PC-9 (cell line): ENCODE measurements around the gene POLD2. TPM values are rescaled to one million over a fixed set of nuclear protein-coding genes. Genes with fewer than 3 reads are reported as not detected.

Experiments
- BruUV-seq: library from RNA; stranded (reverse); fragments of 400-500 nt; replicated peaks from 2 replicates; lab custom pipeline; 2021; lab: Mats Ljungman, UMichigan
- CTCF ChIA-PET: fragments of 300-600 bp; sonication (Branson Sonifier 250); formaldehyde crosslinking; loops from one replicate; lab custom pipeline; 2022; ENCODE audit warnings: antibody characterized with exemption; lab: Charles Lee
- POLR2A ChIA-PET: fragments of 300-600 bp; sonication (Branson Sonifier 250); formaldehyde crosslinking; loops from one replicate; lab custom pipeline; 2022; ENCODE audit warnings: antibody characterized with exemption; ENCODE audit not compliant: unreplicated experiment; lab: Charles Lee
- DNase-seq, 2 experiments: peaks; one replicate each; pipeline versions ENCODE4 v3.0.0 to v3.0.0-alpha.2; 2015 to 2022; ENCODE audit warnings: mixed read lengths in 1 of 2
- H2AFZ ChIP-seq: fragments of 200-600 bp; sonication (generic); 2 replicates; pipeline ENCODE4 v1.8.1; 2017; ENCODE audit warnings: antibody characterized with exemption
- H3F3A ChIP-seq: fragments of 200-600 bp; sonication (generic); 2 replicates; pipeline ENCODE4 v1.8.1; 2017; ENCODE audit warnings: antibody characterized with exemption, mild to moderate bottlenecking, low read depth; ENCODE audit not compliant: insufficient read depth
- H3K27ac ChIP-seq: fragments of 200-600 bp; sonication (generic); 2 replicates; pipeline ENCODE4 v1.6.1; 2016; ENCODE audit warnings: mixed run types
- H3K27me3 ChIP-seq: fragments of 200-600 bp; sonication (generic); 2 replicates; pipeline ENCODE4 v1.6.1; 2016; ENCODE audit warnings: low read depth, mixed run types; ENCODE audit not compliant: insufficient read depth
- H3K36me3 ChIP-seq: fragments of 200-600 bp; sonication (generic); 2 replicates; pipeline ENCODE4 v1.6.1; 2016; ENCODE audit warnings: low read depth, mixed run types
- H3K4me1 ChIP-seq: fragments of 200-600 bp; sonication (generic); replicated peaks from 2 replicates; pipeline ENCODE4 v1.6.1; 2016; ENCODE audit warnings: mixed run types; ENCODE audit not compliant: insufficient read depth
- H3K4me2 ChIP-seq: fragments of 200-600 bp; sonication (generic); 2 replicates; pipeline ENCODE4 v1.6.1; 2017; ENCODE audit warnings: mixed run types
- H3K4me3 ChIP-seq: fragments of 200-600 bp; sonication (generic); 2 replicates; pipeline ENCODE4 v1.6.1; 2016; ENCODE audit warnings: mixed run types
- H3K79me2 ChIP-seq: fragments of 200-600 bp; sonication (generic); 2 replicates; pipeline ENCODE4 v1.6.1; 2017; ENCODE audit warnings: low read depth, mixed run types
- H3K9me2 ChIP-seq: fragments of 200-600 bp; sonication (generic); 2 replicates; pipeline ENCODE4 v1.8.1; 2017; ENCODE audit warnings: mild to moderate bottlenecking; ENCODE audit not compliant: insufficient read depth
- H3K9me3 ChIP-seq: fragments of 200-600 bp; sonication (generic); 2 replicates; pipeline ENCODE4 v1.8.1; 2016; ENCODE audit warnings: low read depth; ENCODE audit not compliant: insufficient read depth
- H4K20me1 ChIP-seq: fragments of 200-600 bp; sonication (generic); 2 replicates; pipeline ENCODE4 v1.8.1; 2017; ENCODE audit not compliant: insufficient read depth
- EZH2 ChIP-seq: fragments of 200-600 bp; sonication (generic); IDR thresholded peaks from 2 replicates; pipeline ENCODE4 v1.8.0; 2017; ENCODE audit warnings: antibody characterized with exemption, low read depth
- intact Hi-C: fragments of 100-400 bp; cut with micrococcal nuclease; formaldehyde crosslinking; loops from one replicate; pipeline ENCODE4 v1.10.0; 2022; ENCODE audit not compliant: unreplicated experiment
- total RNA-seq: library from RNA; stranded (reverse); gene quantifications from 2 replicates; pipeline ENCODE4 v1.2.3, GENCODE V29; 2021
- TF ChIP-seq, protein P1 (sequence below): fragments of 200-600 bp; sonication (generic); conservative IDR thresholded peaks from 2 replicates; pipeline ENCODE4 v1.6.1; 2017; ENCODE audit warnings: mixed run types, antibody characterized with exemption, mild to moderate bottlenecking, moderate library complexity

Gene POLD2
- total RNA-seq, 1 experiment from 2014 or later, result 249 TPM

DNA sequence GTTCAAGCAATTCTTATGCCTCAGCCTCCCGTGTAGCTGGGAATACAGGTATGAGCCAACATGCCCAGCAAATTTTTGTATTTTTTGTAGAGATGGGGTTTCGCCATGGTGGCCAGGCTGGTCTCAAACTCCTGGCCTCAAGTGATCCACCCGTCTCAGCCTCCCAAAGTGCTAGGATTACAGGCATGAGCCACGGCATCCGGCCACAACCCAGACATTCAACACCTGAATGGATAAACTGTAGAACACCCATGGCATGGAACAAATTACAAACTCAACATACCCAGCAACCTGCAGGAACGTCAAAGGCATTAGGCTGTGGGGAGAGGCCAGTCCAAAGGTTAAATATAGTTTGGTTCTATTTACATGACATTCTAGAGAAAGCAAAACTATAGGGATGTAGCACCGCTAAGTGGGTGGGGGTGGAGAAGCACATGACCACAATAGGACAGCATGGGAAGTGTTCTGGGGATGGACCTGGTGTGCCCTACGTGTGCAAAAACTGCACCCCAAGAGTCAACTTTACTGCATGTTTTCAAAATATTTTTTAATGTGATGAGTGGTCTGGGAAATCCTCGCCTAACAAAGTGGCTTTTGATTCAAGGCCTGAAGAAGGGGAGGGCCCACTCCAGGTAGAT, 51.5 kb downstream of the POLD2 start:
- Histone ChIP-seq H3K36me3 (peaks cover 17% of the 10 kb centered on the region; the same call in 1 of the 2 replicates), H3K9me3 (no peaks in the 10 kb centered on the region), H3K79me2 (no peaks in the 10 kb centered on the region), H3K4me2 (peak overlapping the region; percentile 69; the same call in 1 of the 2 replicates), H3K9me2 (no peaks in the 10 kb centered on the region), H4K20me1 (peaks cover 6% of the 10 kb centered on the region; the same call in 1 of the 2 replicates), H3K4me3 (no peak overlapping the region), H3K27me3 (no peaks in the 10 kb centered on the region), H3F3A (peaks cover 70% of the 10 kb centered on the region), H3K27ac (no peak overlapping the region), H2AFZ (no peak overlapping the region), H3K4me1 (peaks cover 47% of the 10 kb centered on the region)
- CTCF ChIA-PET, result interaction anchor here (0.7 to 1.3 kb wide), 2 partner anchors 106 to 406 kb away, joined by 3 to 6 read pairs; no protein-coding TSS in a partner anchor
- POLR2A ChIA-PET, result interaction anchor here (0.6 to 0.8 kb wide), 4 partner anchors 8 to 928 kb away, joined by 3 to 7 read pairs (median 4); no protein-coding TSS in a partner anchor
- DNase-seq, result no peak
- intact Hi-C loops, result loop anchor here (1.0 kb wide), 4 partner anchors 124 to 405 kb away; partner anchors contain the start of gene YKT6
- TF ChIP-seq, protein P1, sequence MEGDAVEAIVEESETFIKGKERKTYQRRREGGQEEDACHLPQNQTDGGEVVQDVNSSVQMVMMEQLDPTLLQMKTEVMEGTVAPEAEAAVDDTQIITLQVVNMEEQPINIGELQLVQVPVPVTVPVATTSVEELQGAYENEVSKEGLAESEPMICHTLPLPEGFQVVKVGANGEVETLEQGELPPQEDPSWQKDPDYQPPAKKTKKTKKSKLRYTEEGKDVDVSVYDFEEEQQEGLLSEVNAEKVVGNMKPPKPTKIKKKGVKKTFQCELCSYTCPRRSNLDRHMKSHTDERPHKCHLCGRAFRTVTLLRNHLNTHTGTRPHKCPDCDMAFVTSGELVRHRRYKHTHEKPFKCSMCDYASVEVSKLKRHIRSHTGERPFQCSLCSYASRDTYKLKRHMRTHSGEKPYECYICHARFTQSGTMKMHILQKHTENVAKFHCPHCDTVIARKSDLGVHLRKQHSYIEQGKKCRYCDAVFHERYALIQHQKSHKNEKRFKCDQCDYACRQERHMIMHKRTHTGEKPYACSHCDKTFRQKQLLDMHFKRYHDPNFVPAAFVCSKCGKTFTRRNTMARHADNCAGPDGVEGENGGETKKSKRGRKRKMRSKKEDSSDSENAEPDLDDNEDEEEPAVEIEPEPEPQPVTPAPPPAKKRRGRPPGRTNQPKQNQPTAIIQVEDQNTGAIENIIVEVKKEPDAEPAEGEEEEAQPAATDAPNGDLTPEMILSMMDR, result no peak
- TF ChIP-seq EZH2, result no peak
- no TSS peak for BruUV-seq

DNA sequence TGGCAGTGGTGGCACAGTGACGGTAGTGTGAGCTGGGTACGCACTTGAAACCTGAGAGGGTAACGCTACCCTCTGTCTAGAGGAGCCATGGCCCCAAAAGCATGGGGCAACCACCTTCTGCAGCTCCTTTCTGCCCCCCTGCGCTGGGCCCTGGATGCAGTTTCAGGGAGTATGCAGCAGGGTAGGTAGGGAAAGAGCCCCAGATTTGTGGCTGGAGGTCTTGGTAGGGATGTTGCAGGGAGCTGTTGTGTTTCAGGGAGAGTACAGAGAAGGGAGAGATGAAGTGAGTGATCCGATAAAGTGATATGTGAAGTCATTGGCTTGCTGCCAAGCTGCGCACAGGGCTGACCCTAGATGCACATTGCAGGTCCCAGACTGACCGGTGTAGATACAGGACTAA, 55.3 kb downstream of the POLD2 start:
- CTCF ChIA-PET, result interaction anchor here (0.6 kb wide), 1 partner anchor 24 kb away, joined by 4 read pairs; the partner anchor contains the start of gene DBNL
- H3K4me1 ChIP-seq, result peaks cover 23% of the 10 kb centered on the region
- no peaks in the 10 kb centered on the region for H3K9me3 ChIP-seq
- no peaks in the 10 kb centered on the region for H3K9me2 ChIP-seq
- H3K4me2 ChIP-seq, result no peak overlapping the region
- DNase-seq, result no peak
- intact Hi-C loops, result no loop called here
- H4K20me1 ChIP-seq, result peaks cover 14% of the 10 kb centered on the region; the same call in 1 of the 2 replicates
- no peaks in the 10 kb centered on the region for H3K79me2 ChIP-seq
- BruUV-seq, result no TSS peak
- no peaks in the 10 kb centered on the region for H3K36me3 ChIP-seq
- H3F3A ChIP-seq, result peaks cover 60% of the 10 kb centered on the region
- H2AFZ ChIP-seq, result no peak overlapping the region
- H3K27ac ChIP-seq, result no peak overlapping the region
- POLR2A ChIA-PET, result interaction anchor here (0.6 kb wide), 1 partner anchor 26 kb away, joined by 11 read pairs; no protein-coding TSS in a partner anchor
- no peak overlapping the region for H3K4me3 ChIP-seq
- no peaks in the 10 kb centered on the region for H3K27me3 ChIP-seq
- TF ChIP-seq EZH2, result no peak
- TF ChIP-seq, protein P1, result no peak

DNA sequence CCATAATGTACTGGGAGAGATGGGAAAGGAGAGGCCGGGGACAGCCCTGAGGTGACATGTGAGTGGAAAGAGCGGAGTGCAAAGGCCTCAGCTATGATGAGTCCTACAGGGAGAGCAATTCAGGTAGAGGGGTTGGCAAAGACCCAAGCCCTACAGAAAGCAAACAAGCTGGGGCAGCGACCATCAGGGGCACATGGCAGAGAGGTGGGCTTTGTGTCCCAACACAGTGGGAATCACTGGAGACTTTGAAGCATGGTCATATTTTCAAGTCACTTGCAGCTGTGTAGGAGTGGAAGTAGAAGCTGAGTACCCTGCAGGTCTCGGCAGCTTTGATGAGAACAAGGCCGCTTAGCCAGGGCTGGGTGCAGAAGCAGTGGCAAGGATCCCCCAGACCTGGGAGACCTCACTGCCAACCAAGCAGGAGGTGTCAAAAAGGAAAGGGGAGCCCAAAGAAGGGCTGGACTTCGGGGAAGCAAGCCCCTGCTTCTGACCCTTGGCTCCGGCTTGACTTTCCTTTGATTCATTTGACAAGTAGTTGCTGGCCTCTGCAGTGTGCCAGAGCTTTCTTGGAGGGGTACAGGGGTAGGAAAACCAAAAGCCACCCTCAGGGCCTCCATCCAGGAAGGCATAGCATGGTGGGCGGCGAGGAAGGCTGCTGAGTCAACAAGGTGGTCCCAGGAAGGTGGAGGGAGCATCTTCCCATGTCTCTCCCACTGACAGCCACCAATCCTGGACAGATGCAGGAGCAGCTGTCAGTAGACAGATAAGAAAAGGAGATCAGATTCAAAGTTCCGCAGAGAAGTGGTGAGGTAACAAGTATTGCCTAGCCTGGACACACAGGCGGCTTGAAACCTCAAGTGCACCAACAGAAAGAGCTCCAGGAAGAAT, 56.0 kb downstream of the POLD2 start:
- Histone ChIP-seq H3K4me3 (no peak overlapping the region), H3K27ac (no peak overlapping the region), H3K4me1 (peaks cover 16% of the 10 kb centered on the region), H3K4me2 (no peak overlapping the region), H3K9me3 (no peaks in the 10 kb centered on the region), H3K9me2 (no peaks in the 10 kb centered on the region), H3F3A (peaks cover 53% of the 10 kb centered on the region; the same call in 1 of the 2 replicates), H3K79me2 (no peaks in the 10 kb centered on the region), H3K36me3 (no peaks in the 10 kb centered on the region), H3K27me3 (no peaks in the 10 kb centered on the region), H4K20me1 (peaks cover 16% of the 10 kb centered on the region; the same call in 1 of the 2 replicates), H2AFZ (no peak overlapping the region)
- intact Hi-C loops, result no loop called here
- BruUV-seq, result no TSS peak
- no peak for DNase-seq
- TF ChIP-seq EZH2, result no peak
- TF ChIP-seq, protein P1, result no peak
- ChIA-PET POLR2A (interaction anchor here (0.6 kb wide), 1 partner anchor 96 kb away, joined by 8 read pairs; no protein-coding TSS in a partner anchor), CTCF (no interaction called here)
